ENCODE data around the gene RNF181.

DNA sequence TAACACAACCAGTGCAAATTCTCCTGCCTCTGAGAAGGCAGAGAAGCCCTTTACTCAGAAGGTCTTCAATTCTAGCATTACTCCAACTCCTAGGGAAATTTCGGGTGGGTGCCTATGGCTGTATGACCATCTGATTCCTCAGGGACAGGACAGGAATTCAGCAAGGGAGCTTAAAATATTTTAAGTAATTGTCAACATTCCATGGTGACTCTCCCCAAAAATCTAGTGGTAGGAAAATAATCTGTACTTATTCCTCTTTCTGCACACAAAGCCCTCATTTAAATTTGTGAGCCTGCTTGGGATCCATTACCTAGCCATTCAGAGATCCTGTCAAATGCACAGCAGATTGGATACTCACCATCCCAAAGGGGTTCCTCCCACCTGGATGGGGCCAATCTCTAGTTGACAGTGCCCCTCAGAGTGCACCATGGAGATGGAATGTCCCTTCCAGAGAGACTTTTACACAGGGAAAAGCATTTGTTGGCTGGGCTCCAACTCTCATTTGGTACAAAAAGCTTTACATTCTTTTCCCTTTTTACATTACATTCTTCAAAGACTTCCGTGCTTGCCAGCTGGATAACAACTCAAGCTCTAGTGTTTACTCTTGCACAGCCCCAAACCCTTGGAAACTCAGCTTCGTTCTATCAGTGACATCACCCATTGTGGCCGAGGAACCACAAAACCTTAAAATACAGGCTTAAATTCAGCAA lies 10.0 kb downstream of the RNF181 start:
- TF ChIP-seq, protein P1, sequence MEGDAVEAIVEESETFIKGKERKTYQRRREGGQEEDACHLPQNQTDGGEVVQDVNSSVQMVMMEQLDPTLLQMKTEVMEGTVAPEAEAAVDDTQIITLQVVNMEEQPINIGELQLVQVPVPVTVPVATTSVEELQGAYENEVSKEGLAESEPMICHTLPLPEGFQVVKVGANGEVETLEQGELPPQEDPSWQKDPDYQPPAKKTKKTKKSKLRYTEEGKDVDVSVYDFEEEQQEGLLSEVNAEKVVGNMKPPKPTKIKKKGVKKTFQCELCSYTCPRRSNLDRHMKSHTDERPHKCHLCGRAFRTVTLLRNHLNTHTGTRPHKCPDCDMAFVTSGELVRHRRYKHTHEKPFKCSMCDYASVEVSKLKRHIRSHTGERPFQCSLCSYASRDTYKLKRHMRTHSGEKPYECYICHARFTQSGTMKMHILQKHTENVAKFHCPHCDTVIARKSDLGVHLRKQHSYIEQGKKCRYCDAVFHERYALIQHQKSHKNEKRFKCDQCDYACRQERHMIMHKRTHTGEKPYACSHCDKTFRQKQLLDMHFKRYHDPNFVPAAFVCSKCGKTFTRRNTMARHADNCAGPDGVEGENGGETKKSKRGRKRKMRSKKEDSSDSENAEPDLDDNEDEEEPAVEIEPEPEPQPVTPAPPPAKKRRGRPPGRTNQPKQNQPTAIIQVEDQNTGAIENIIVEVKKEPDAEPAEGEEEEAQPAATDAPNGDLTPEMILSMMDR (IDR thresholded peaks at IDR 0.05): no peak
- no peak for TF ChIP-seq POLR2A (IDR thresholded peaks at IDR 0.05)

Data from testis (tissue), 2 donors.